ENCODE data around the gene ABCA7. TPM values are rescaled to one million over a fixed set of nuclear protein-coding genes. Genes with fewer than 3 reads are reported as not detected.

ABCA7 gene
- total and polyA plus RNA-seq, 2 of the 13 experiments (the other 11 are each of a cell fraction or from before 2014, with no cell fraction given): 4.4 to 32.4 TPM

DNA sequence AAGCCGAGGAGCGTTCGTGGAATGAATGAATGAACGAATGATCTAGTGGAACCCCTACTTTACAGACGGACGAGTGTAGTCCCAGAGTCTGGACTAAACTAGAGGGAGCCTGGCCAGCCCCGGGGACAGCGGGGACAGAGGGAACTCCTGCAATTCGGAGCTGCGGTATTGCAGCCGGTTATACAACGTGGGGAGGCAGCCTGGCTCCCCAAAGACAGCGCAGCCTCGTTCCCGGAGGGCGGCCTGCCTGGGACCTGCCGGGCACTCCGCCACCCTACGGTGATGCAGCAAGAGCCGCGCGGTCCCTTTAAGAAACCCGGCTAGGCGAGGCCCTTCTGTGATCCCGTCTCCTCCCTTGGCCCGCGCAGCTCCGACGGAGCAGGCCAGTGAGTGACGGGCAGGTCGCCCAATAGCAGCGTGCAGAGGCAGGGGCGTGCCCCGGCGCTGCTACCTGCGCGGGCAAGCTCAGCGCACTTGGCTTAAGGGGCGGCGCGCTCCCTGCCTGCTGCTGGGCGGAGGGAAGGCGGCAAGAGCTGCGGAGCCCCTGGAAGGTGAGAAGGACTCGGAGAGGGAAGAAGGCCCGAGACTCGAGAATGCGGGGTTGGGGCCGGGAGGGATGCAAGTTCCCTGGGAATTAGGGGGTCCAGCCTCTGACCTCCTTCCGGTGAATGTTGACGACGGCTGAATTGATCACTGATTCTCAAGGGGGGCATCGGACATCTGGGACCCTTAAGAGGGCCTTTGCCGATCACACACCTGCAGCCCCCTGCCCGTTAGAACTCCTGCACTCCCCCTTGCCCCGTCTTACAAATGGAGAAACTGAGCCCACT is at the start of gene ABCA7 (continued):
- TF ChIP-seq ZNF33B (CRISPR knock-in tag; IDR thresholded peaks at IDR 0.05) (peak; percentile 40; the same call in 1 of the 2 replicates), SNAPC2 (CRISPR knock-in tag; IDR thresholded peaks at IDR 0.05) (no peak), SUZ12 (IDR thresholded peaks at IDR 0.05; ENCODE audit: low read depth, low read length) (no peak), ZNF331 (CRISPR knock-in tag; IDR thresholded peaks at IDR 0.05) (peak; percentile 48; the same call in 1 of the 2 replicates), ZNF720 (CRISPR knock-in tag; IDR thresholded peaks at IDR 0.05) (no peak), SALL2 (CRISPR knock-in tag; IDR thresholded peaks at IDR 0.05) (no peak), IRF2 (CRISPR knock-in tag; IDR thresholded peaks at IDR 0.05) (no peak), ZNF547 (CRISPR knock-in tag; IDR thresholded peaks at IDR 0.05) (peak; percentile 53; the same call in 1 of the 2 replicates), ZNF777 (CRISPR knock-in tag; IDR thresholded peaks at IDR 0.05) (no peak), CAMTA2 (CRISPR knock-in tag; IDR thresholded peaks at IDR 0.05; ENCODE audit: borderline replicate concordance) (no peak), ZBTB20 (CRISPR knock-in tag; IDR thresholded peaks at IDR 0.05; ENCODE audit: borderline replicate concordance, low read depth) (no peak), RARA (CRISPR knock-in tag; IDR thresholded peaks at IDR 0.05) (no peak), ISL2 (CRISPR knock-in tag; IDR thresholded peaks at IDR 0.05) (no peak), ZFYVE20 (CRISPR knock-in tag; IDR thresholded peaks at IDR 0.05; ENCODE audit: borderline replicate concordance, low read depth) (no peak), ZFP37 (CRISPR knock-in tag; IDR thresholded peaks at IDR 0.05; ENCODE audit: borderline replicate concordance) (no peak), STAT5B (CRISPR knock-in tag; IDR thresholded peaks at IDR 0.05) (no peak), ZNF691 (CRISPR knock-in tag; IDR thresholded peaks at IDR 0.05; ENCODE audit: borderline replicate concordance, low read depth) (no peak; the same call in 1 of the 2 replicates), KDM1A (CRISPR knock-in tag; IDR thresholded peaks at IDR 0.05) (no peak)
- TF ChIP-seq, protein P1, sequence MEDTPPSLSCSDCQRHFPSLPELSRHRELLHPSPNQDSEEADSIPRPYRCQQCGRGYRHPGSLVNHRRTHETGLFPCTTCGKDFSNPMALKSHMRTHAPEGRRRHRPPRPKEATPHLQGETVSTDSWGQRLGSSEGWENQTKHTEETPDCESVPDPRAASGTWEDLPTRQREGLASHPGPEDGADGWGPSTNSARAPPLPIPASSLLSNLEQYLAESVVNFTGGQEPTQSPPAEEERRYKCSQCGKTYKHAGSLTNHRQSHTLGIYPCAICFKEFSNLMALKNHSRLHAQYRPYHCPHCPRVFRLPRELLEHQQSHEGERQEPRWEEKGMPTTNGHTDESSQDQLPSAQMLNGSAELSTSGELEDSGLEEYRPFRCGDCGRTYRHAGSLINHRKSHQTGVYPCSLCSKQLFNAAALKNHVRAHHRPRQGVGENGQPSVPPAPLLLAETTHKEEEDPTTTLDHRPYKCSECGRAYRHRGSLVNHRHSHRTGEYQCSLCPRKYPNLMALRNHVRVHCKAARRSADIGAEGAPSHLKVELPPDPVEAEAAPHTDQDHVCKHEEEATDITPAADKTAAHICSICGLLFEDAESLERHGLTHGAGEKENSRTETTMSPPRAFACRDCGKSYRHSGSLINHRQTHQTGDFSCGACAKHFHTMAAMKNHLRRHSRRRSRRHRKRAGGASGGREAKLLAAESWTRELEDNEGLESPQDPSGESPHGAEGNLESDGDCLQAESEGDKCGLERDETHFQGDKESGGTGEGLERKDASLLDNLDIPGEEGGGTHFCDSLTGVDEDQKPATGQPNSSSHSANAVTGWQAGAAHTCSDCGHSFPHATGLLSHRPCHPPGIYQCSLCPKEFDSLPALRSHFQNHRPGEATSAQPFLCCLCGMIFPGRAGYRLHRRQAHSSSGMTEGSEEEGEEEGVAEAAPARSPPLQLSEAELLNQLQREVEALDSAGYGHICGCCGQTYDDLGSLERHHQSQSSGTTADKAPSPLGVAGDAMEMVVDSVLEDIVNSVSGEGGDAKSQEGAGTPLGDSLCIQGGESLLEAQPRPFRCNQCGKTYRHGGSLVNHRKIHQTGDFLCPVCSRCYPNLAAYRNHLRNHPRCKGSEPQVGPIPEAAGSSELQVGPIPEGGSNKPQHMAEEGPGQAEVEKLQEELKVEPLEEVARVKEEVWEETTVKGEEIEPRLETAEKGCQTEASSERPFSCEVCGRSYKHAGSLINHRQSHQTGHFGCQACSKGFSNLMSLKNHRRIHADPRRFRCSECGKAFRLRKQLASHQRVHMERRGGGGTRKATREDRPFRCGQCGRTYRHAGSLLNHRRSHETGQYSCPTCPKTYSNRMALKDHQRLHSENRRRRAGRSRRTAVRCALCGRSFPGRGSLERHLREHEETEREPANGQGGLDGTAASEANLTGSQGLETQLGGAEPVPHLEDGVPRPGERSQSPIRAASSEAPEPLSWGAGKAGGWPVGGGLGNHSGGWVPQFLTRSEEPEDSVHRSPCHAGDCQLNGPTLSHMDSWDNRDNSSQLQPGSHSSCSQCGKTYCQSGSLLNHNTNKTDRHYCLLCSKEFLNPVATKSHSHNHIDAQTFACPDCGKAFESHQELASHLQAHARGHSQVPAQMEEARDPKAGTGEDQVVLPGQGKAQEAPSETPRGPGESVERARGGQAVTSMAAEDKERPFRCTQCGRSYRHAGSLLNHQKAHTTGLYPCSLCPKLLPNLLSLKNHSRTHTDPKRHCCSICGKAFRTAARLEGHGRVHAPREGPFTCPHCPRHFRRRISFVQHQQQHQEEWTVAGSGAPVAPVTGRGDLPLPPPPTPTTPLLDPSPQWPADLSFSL (CRISPR knock-in tag; IDR thresholded peaks at IDR 0.05): no peak
- TF ChIP-seq, protein P2, sequence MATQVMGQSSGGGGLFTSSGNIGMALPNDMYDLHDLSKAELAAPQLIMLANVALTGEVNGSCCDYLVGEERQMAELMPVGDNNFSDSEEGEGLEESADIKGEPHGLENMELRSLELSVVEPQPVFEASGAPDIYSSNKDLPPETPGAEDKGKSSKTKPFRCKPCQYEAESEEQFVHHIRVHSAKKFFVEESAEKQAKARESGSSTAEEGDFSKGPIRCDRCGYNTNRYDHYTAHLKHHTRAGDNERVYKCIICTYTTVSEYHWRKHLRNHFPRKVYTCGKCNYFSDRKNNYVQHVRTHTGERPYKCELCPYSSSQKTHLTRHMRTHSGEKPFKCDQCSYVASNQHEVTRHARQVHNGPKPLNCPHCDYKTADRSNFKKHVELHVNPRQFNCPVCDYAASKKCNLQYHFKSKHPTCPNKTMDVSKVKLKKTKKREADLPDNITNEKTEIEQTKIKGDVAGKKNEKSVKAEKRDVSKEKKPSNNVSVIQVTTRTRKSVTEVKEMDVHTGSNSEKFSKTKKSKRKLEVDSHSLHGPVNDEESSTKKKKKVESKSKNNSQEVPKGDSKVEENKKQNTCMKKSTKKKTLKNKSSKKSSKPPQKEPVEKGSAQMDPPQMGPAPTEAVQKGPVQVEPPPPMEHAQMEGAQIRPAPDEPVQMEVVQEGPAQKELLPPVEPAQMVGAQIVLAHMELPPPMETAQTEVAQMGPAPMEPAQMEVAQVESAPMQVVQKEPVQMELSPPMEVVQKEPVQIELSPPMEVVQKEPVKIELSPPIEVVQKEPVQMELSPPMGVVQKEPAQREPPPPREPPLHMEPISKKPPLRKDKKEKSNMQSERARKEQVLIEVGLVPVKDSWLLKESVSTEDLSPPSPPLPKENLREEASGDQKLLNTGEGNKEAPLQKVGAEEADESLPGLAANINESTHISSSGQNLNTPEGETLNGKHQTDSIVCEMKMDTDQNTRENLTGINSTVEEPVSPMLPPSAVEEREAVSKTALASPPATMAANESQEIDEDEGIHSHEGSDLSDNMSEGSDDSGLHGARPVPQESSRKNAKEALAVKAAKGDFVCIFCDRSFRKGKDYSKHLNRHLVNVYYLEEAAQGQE (IDR thresholded peaks at IDR 0.05; ENCODE audit: borderline replicate concordance in 1 of 2, low read depth in 1 of 2, low read length in 2 of 2): no peak

Measured in HepG2 (cell line).